Activated CD8-positive, alpha-beta memory T cell treated with anti-CD3 and anti-CD28 coated beads for 36 hours (primary cell): ENCODE data around the gene IQGAP3. TPM values are rescaled to one million over a fixed set of nuclear protein-coding genes. Genes with fewer than 3 reads are reported as not detected.

Experiments
- CTCF ChIA-PET: fragments of 350-600 bp; sonication (Branson Sonifier 250); formaldehyde crosslinking; loops from one replicate; lab custom pipeline; 2021; ENCODE audit warnings: antibody characterized with exemption; lab: Charles Lee
- POLR2A ChIA-PET: fragments of 350-600 bp; sonication (Branson Sonifier 250); formaldehyde crosslinking; loops from one replicate; lab custom pipeline; 2021; ENCODE audit warnings: antibody characterized with exemption; lab: Charles Lee
- total RNA-seq, 2 experiments: library from RNA; stranded (reverse); gene quantifications; one replicate each; pipeline ENCODE4 v1.2.3, GENCODE V29; 2021

The IQGAP3 gene
- total RNA-seq, 2 experiments from 2014 or later: 8.6 to 9.3 TPM

DNA sequence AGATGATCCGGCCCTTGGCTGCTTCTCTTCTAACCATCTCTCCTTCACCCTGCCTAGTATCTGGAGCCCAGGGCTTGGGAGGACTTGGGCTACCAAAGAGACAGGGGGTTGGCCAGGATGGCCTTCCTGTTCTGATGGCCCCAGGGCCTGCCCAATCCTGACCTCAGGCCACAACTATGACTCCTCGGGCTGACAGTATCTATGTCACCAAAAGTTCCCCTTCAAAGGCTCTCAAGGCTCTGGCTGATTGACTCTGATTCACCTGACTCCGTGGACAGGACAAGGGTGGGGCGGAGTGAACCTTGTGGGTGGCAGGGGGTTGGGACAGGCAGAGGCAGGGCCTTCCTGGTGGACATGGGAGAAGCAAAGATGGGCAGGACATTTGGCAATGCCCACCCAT is 84.5 kb downstream of the IQGAP3 start:
- CTCF ChIA-PET: interaction anchor here (1.3 to 17.1 kb wide), 3 partner anchors 13 to 104 kb away, joined by 3 to 302 read pairs (median 5); partner anchors contain the start of genes MEF2D and NAXE
- POLR2A ChIA-PET: interaction anchor here (1.1 to 4.3 kb wide), 4 partner anchors 11 to 104 kb away, joined by 3 to 54 read pairs (median 8); partner anchors contain the start of gene MEF2D

DNA sequence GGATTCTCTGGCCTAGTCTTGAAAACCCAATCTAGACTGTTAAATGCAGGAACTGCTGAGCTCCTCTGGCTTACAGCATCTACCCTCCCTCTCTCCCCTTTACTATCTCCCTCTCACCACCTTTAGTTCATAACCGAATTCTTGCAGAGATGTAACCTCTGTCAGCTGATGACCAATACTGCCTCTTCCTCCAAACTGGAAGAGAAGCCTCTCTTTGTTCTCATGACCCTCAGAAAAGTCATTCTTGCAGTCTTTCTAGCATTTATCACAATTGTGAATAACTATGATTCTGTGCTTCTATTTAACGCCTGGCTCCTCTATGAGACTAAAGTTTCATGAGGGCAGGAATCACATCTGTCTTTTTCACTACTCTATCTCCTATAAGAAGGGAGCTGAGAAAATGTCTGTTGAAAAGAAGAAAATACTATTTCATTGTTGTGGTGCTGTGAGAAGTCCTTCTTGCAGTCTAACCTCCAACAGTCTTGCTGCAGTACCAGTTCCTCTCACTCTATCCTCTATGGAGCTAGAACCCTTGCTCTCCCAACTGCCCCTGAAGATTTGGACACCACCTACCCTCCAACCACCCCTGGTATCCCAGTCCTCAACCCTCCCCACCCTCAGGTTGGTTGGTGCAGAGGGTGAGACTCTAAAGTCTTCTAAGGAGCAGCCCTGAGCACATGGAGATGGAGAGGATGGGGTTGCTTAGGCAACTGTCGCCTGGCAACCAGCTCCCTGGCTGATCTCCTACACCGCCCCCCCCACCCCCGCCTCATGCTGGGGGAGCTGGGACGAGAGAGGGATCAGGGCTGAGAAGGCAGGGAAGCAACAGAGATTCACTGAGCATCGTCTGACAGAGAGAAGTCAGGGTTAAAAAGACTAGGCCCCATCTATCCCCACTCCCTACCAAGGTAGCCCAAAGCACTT is 85.7 kb downstream of the IQGAP3 start:
- ChIA-PET POLR2A (interaction anchor here (1.0 to 2.6 kb wide), 3 partner anchors 12 to 18 kb away, joined by 3 to 14 read pairs (median 5); partner anchors contain the start of gene MEF2D), CTCF (interaction anchor here (2.8 to 17.1 kb wide), 2 partner anchors 14 to 122 kb away, joined by 12 to 302 read pairs; partner anchors contain the start of gene MEF2D)

DNA sequence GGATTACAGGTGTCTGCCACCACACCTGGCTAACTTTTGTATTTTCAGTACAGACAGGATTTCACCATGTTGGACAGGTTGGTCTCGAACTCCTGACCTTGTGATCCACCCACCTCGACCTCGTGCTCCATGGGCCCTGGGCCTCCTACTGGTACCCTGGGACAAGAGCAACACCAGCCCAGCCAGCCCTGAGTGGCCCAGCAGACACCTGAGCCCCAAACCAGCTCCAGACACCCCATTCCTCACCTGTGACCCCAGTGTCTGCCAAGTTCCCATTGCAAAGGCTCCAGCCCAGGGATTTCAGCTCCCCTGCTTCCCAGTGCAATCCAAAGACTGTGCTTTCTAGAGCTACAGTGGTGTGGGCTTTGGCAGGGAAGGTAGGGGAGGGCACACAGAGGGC is 86.4 kb downstream of the IQGAP3 start:
- ChIA-PET POLR2A (interaction anchor here (1.0 to 2.6 kb wide), 3 partner anchors 12 to 19 kb away, joined by 3 to 14 read pairs (median 5); partner anchors contain the start of gene MEF2D), CTCF (interaction anchor here (2.8 to 17.1 kb wide), 2 partner anchors 14 to 122 kb away, joined by 12 to 302 read pairs; partner anchors contain the start of gene MEF2D)

DNA sequence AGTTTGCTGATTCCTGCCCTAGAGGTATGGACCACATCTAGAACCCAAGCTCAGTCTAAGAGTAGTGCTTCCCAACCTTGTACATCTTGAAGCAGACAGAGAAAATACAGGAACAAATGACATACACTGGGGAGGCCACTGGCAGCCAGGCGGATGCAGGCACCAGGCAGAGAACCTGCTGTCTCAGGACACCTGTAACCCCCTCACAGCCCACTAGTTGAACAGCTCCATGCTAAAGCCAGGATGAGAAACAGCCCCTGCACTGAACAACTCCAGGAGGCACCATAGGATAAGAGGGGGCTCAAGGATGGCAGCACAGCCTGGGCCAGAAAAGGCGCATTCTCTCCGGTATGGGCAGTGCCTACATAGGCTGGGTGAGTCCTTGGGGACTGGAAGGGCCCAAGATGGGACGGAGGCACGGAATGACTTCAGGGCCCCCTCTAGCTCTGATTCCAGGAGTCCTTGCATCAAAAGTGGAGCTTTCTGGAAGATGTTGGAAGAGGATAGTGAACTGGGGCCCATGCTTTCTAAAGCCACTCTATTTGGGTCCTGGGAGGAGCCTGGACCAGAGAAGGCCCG is 87.8 kb downstream of the IQGAP3 start:
- CTCF ChIA-PET: interaction anchor here (0.6 to 17.1 kb wide), 4 partner anchors 16 to 241 kb away, joined by 3 to 302 read pairs (median 8); partner anchors contain the start of gene MEF2D
- POLR2A ChIA-PET: interaction anchor here (0.6 to 2.6 kb wide), 3 partner anchors 16 to 109 kb away, joined by 10 to 14 read pairs (median 10); partner anchors contain the start of gene MEF2D

DNA sequence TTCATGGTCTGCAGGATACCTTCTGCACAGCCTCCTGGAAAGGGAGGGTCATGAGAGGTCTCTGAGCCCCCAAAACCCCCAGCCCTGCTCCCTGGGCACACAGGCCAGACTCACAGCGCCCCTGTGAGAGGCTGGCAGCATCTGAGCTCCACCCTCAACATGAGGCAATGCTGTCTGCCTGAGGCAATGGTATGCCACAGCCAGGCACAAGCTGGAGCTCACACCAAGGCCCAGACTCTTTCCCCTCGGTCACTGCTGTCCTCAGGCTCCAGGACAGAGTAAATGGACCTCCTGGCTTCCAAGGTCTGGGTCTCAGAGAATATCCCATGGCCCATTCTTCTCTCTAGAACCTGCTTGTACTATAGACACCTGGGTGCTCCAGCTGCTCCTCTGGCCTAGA is 89.0 kb downstream of the IQGAP3 start:
- POLR2A ChIA-PET: interaction anchor here (1.1 kb wide), 1 partner anchor 17 kb away, joined by 6 read pairs; the partner anchor contains the start of gene MEF2D

DNA sequence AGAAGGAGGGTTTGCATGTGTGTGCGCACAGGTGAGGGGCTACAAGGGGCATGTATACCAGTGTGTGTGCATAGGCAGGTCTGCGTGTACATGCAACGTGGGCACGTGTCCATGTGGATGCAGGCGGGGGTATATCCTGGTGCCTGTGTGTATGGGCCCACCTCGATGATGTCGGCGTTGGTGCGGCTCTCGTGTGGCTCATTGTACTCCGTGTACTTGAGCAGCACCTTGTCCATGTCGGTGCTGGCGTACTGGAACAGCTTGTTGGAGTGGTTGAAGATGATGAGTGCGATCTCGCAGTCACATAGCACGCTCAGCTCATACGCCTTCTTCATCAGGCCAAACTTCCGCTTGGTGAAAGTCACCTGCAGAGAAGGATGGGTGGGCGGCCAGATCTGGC is 90.1 kb downstream of the IQGAP3 start:
- POLR2A ChIA-PET: interaction anchor here (1.0 to 1.1 kb wide), 2 partner anchors 18 to 25 kb away, joined by 3 to 6 read pairs; partner anchors contain the start of gene MEF2D
- CTCF ChIA-PET: interaction anchor here (0.9 to 17.1 kb wide), 7 partner anchors 8 to 118 kb away, joined by 3 to 302 read pairs (median 10); partner anchors contain the start of genes MEF2D and NAXE

More for the DNA sequence above, 89.0 kb downstream of the IQGAP3 start:
- CTCF ChIA-PET: interaction anchor here (0.9 to 17.1 kb wide), 3 partner anchors 17 to 108 kb away, joined by 3 to 302 read pairs (median 3); partner anchors contain the start of genes MEF2D and NAXE

DNA sequence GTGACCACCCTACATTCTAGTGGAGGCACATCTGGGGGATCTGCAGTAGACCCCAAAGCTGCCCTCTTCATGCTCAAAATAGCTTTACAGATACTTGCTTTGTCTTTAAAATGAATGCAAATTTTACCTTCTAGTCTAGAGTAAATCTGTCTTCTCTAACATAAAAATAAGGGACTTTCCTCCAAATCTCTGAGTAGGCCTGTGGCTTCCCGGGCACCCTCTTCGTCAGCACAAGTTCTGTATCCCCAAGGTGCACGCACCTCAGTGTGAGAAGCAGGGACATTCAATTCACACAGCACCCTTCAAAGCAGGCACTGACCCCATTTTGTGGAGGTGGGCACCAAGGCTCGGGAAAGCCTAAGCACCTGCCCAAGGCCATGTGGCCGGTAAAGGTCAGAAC is 90.8 kb downstream of the IQGAP3 start:
- POLR2A ChIA-PET: interaction anchor here (1.4 kb wide), 1 partner anchor 18 kb away, joined by 19 read pairs; the partner anchor contains the start of gene MEF2D
- CTCF ChIA-PET: interaction anchor here (0.6 to 17.1 kb wide), 21 partner anchors 8 to 127 kb away, joined by 3 to 302 read pairs (median 7); partner anchors contain the start of genes GPATCH4, IQGAP3 and MEF2D

DNA sequence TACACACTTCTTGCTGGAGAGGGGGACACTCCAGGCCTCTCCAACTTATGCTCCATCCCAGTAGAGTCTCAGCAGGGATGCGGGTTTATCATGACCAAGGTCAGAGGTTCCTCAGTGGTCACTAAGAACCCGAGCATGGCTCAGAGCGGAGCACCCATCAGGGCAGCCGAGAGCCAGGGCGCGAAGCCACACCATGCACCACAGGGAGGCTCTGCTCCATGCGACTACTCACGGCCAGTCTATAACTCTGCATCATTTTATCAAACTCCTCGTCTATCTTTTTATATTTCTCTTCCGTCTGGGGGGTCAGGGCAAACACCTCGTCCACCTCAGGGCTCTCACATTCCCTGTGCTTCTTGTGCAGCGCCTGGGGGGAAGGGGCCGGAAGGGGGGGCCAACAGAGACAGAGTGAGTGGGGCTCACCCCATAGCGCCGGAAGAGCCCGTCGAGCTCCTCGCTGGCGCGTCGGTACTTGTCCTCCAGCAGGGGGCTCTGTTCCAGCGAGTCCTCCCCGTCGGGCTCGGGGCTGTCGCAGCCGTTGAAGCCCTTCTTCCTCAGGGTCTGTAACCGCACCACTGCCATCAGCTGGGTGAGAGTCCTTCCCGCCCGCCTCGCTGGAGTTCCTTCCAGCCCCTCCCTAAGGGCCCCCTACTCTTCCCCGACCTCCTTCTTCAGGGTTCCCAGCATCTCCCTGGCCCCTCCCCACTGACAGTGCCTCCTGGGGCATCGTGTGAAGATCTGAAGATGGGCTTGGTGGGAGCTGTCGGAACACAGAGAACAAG is 91.8 kb downstream of the IQGAP3 start:
- POLR2A ChIA-PET: interaction anchor here (0.6 to 1.4 kb wide), 4 partner anchors 8 to 27 kb away, joined by 3 to 19 read pairs (median 4); partner anchors contain the start of gene MEF2D
- CTCF ChIA-PET: interaction anchor here (0.6 to 17.1 kb wide), 37 partner anchors 9 to 181 kb away, joined by 3 to 302 read pairs (median 5); partner anchors contain the start of genes GPATCH4, IQGAP3 and MEF2D

DNA sequence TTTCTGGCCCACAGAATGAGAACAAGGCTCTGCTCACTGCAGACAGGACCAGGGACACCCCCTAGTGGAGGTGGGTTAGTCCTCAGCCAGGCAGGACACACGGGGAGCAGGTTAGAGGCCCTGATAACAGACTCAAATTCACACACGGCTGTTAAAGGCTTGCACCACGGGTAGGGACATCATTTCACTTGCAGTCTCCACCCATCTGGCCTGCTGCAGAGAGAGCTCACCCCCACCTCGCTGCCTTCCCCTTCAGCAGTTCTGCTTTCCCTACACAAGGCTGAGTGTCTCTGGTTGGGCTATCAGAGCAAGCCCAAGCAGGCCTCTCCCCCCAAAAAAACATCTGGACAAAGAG is 92.4 kb downstream of the IQGAP3 start:
- POLR2A ChIA-PET: interaction anchor here (0.6 to 1.4 kb wide), 4 partner anchors 9 to 28 kb away, joined by 3 to 19 read pairs (median 4); partner anchors contain the start of gene MEF2D
- CTCF ChIA-PET: interaction anchor here (0.6 to 17.1 kb wide), 36 partner anchors 8 to 181 kb away, joined by 3 to 302 read pairs (median 5); partner anchors contain the start of genes GPATCH4, IQGAP3 and MEF2D

DNA sequence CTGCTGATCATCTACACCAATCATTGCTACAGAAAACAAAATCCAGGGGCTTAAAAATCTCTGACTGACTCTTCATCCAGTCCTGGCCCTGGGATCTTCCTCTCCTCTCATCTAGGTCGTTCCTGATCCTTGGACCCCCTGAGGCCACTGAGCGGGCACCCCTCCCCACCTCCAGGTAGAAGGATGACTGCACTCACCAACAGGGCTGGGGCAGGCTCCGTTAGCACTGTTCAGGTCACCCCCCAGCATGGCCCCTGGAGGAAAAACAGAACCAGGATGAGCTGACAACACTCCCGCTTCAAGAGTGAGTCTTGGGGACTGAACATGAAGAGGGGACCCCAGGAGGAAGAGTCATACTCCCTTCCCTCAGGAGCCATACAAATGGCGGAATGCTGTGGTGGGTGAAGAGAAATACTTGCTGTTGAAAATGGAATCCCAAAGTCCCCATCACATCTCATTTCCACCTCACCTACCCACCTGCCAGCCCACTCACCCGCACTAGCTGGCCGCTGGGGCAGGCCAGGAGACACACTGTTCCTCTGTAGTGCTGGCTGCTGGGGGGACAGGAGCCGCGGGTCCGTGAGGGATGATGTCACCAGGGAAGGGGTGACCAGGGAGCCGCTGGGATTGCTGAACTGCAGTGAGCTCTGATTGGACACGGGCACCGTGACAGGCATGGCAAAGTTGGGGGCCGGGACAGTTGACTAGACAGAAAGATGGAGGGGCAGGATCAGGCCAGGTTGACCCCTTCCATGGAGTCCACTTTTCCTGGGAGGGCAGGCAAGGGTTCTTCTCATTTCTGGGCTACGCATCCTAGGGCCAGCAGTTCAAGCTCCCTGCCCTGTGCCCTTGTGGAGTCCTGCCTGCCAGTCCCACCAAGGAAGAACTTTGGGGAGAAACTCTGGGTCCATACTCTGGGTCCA is 93.0 kb downstream of the IQGAP3 start:
- ChIA-PET POLR2A (no interaction called here), CTCF (interaction anchor here (0.7 to 17.1 kb wide), 10 partner anchors 8 to 129 kb away, joined by 3 to 302 read pairs (median 5); partner anchors contain the start of gene MEF2D)

DNA sequence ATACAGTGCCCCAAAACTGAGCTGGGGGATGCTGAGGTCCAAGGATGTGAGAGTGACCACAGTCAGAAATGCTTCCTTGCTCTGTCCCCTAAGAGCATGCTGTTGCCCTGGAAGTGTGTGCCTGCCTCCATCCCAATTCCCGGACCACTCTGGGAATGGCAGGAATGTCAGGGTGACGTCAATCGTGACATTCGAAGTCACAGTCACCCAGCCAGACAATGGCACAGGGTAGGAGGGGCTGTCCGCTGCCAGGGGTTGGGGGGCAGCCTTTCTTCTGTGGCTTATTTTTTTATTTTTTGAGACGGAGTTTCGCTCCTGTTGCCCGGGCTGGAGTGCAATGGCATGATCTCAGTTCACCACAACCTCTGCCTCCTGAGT is 94.1 kb downstream of the IQGAP3 start:
- ChIA-PET CTCF (interaction anchor here (17.1 kb wide), 1 partner anchor 22 kb away, joined by 302 read pairs; the partner anchor contains the start of gene MEF2D), POLR2A (no interaction called here)

DNA sequence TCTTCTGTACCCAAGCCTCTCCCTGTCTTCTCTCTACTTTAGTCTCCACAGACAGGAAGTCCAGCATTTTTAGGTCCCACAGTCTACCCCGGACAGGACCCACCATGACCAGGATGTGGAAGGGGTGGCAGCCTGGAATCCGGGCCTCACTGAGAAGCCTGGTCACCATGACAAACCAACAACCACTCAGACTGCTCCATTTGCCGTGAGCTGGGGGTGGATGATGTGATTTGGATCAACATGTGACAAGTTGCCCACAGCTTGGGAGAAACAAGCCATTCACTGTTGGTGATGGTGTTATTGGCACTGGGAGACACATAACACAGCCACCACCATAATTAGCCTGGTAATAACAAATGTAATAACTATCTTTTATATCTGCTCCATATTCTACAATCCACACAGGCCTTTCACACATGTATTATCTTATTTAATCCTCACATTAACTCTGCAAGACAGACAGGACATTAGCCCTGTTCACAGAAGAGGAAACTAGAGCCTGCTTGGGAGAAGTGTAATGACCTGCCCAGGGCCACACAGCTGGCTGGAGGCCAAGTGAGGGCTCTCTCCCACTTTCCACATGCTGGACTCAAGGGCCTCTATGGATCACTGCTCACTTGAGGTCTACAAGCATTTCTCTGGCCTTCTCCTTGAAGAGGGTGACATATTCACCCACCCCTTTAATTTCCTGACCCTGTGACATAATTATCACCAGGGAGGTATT is 94.7 kb downstream of the IQGAP3 start:
- POLR2A ChIA-PET: no interaction called here
- CTCF ChIA-PET: interaction anchor here (1.1 to 17.1 kb wide), 3 partner anchors 20 to 92 kb away, joined by 3 to 302 read pairs (median 5); partner anchors contain the start of gene MEF2D

DNA sequence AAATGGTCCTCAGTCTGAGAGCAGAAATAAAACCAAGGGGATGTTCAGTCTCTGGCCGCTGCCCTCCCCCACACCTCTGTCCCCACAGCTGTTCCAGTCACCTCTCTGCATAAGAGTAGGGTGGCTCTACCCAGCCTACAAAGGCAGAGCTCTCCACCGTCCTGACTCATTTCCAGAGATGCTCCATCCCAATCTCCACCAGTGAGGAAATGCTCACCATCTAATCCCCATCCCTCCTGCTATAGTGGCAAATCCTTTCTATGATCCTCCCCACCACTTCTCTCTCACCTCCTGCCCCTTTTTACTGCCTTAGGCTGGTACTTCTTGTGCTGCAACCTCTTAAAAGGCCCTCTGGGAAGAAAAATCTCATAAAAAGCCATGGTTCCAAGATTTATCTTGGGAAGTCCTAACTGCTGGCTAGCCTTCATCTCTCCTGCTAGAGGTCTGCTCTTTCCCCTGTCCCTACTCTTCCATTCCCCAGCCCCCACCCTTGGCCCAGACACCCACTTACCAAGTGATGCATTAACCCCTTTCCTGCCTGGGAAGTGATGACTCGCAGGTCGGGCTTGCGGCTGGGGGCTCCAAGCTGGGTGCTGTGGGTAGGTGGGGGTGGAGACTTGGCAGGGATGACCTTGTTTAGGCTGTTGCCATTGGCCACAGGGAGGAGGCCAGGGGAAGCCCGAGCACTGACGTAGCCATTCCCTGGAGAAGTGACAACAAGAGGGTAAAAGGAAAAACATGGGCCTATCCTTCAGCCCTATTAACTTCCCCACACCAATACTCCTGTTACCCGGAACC is 95.7 kb downstream of the IQGAP3 start:
- ChIA-PET POLR2A (interaction anchor here (0.6 kb wide), 1 partner anchor 98 kb away, joined by 3 read pairs; no protein-coding TSS in a partner anchor), CTCF (interaction anchor here (1.1 to 17.1 kb wide), 3 partner anchors 19 to 91 kb away, joined by 3 to 302 read pairs (median 5); partner anchors contain the start of gene MEF2D)
